Activated CD4-positive, alpha-beta memory T cell treated with anti-CD3 and anti-CD28 coated beads, Interleukin-2, amount 10 ng/mL, durations not matched to agents 7 days and 5 days (primary cell): ENCODE measurements around the gene NLGN2. TPM values are rescaled to one million over a fixed set of nuclear protein-coding genes. Genes with fewer than 3 reads are reported as not detected.

Experiments used
- CTCF ChIA-PET: fragments of 350-600 bp; sonication (Branson Sonifier 250); formaldehyde crosslinking; loops from one replicate; lab custom pipeline; 2021; ENCODE audit warnings: antibody characterized with exemption, inconsistent platforms; lab: Charles Lee
- POLR2A ChIA-PET: fragments of 350-600 bp; sonication (Branson Sonifier 250); formaldehyde crosslinking; loops from one replicate; lab custom pipeline; 2021; ENCODE audit warnings: antibody characterized with exemption; lab: Charles Lee
- DNase-seq: peaks from one replicate; pipeline ENCODE4 v3.0.0-alpha.2; 2020
- H3K27ac Mint-ChIP-seq: one replicate; pipeline ENCODE4 v1.8.0; 2021; ENCODE audit warnings: mild to moderate bottlenecking, mixed read lengths
- H3K27me3 Mint-ChIP-seq: one replicate; pipeline ENCODE4 v1.8.0; 2021; ENCODE audit warnings: mixed read lengths
- H3K36me3 Mint-ChIP-seq: one replicate; pipeline ENCODE4 v1.8.0; 2021; ENCODE audit warnings: low read depth, mixed read lengths
- H3K4me1 Mint-ChIP-seq: one replicate; pipeline ENCODE4 v1.8.0; 2021; ENCODE audit warnings: mixed read lengths
- H3K4me3 Mint-ChIP-seq: one replicate; pipeline ENCODE4 v1.8.0; 2021; ENCODE audit warnings: mild to moderate bottlenecking, mixed read lengths
- H3K9me3 Mint-ChIP-seq: one replicate; pipeline ENCODE4 v1.8.0; 2021; ENCODE audit warnings: mixed read lengths
- total RNA-seq, 2 experiments: library from RNA; stranded (reverse); gene quantifications; one replicate each; pipeline ENCODE4 v1.2.3, GENCODE V29; 2021

NLGN2 gene
- total RNA-seq, 2 experiments from 2014 or later, result 3.2 to 3.7 TPM

DNA sequence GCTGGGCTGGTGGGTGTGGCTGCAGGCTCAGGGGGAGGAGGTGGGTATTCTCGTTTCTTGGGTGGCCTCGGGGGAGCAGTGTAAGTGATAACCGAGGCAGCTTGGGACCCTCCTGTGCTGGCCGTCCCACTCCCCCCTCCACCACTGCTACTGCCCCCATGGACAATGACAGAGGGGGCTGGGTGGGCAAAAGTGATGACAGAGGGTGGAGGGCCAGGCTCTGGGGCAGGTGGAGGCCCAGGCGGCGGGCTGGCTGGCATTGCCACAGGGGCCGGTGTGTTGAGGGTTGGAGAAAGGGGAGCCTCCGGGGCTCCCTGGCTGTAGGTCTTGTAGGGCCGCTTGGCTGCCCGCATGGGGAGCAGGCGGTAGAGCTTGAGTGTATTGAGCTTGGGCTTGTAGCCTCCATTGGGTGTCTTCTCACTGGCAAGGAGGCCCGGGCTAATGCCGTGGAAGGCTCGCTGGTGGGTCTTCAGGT is 55.8 kb downstream of the NLGN2 start:
- Mint-ChIP-seq H3K4me3 (no peak overlapping the region), H3K27me3 (no peaks in the 10 kb centered on the region), H3K27ac (no peak overlapping the region), H3K9me3 (no peaks in the 10 kb centered on the region), H3K36me3 (peaks cover 28% of the 10 kb centered on the region), H3K4me1 (peaks cover 11% of the 10 kb centered on the region)
- ChIA-PET CTCF (no interaction called here), POLR2A (interaction anchor here (1.9 to 2.1 kb wide), 2 partner anchors 16 to 21 kb away, joined by 6 to 12 read pairs; partner anchors contain the start of genes POLR2A and ZBTB4)
- DNase-seq, result no peak

DNA sequence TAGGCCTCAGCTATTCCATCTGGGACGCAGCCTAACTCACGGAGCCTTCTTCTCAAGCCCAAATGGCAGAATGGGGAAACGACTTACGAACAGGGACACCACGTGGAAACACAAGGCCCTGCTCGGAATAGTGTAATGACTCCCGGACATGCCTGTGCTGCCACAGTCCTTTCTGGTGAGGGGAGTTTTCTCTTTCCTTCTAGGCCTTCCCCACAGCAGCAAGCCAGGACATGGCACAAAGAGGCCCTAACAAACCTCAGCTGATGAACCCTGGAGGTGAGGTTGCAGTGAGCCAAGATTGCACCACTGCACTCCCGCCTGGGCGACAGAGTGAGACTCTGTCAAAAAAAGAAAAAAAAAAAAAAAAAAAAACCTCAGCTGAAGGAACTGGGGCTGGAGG is 56.4 kb downstream of the NLGN2 start:
- Mint-ChIP-seq H3K27me3 (no peaks in the 10 kb centered on the region), H3K36me3 (peaks cover 23% of the 10 kb centered on the region), H3K4me1 (peaks cover 9% of the 10 kb centered on the region), H3K4me3 (no peak overlapping the region), H3K9me3 (no peaks in the 10 kb centered on the region), H3K27ac (no peak overlapping the region)
- POLR2A ChIA-PET, result interaction anchor here (1.5 to 2.1 kb wide), 2 partner anchors 8 to 20 kb away, joined by 3 to 12 read pairs; partner anchors contain the start of gene POLR2A
- CTCF ChIA-PET, result no interaction called here
- no peak for DNase-seq

DNA sequence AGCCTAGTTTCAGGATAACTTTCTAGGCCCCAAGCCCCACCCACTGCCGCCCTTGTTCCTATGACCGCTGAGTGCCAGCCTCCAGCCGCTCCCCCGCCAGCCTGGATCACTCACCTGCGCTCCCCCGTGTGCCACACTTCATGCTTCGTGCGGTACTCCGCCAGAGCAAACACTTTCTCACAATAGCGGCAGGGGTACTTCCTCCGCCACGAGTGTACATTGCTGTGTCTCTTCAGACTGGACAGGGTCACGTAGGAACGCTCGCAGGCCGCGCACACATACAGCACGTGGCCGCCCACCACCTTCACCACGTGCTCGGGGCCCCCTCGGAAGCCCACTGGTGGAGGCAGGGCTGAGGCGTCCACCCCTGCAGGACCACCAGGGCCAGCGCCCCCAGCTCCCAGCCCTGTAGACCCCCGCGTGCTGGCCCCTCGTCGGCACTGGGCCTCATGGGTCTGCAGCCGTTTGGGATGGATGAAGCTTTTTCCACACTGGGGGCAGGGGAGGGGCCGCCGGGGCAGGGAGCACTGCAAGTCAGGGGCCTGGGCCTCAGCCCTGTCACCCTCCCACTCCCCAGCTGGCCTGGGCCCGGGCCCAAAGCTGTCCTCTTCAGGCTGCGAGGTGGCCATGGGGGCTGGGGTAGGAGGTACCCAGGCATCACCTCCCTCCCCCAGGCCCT is 58.1 kb downstream of the NLGN2 start:
- Mint-ChIP-seq H3K27ac (no peak overlapping the region), H3K36me3 (peaks cover 16% of the 10 kb centered on the region), H3K4me1 (peaks cover 3% of the 10 kb centered on the region), H3K9me3 (no peaks in the 10 kb centered on the region), H3K27me3 (no peaks in the 10 kb centered on the region), H3K4me3 (no peak overlapping the region)
- DNase-seq, result no peak
- POLR2A ChIA-PET, result interaction anchor here (0.7 to 2.1 kb wide), 4 partner anchors 9 to 18 kb away, joined by 3 to 7 read pairs (median 3); partner anchors contain the start of gene POLR2A
- CTCF ChIA-PET, result interaction anchor here (0.6 to 1.2 kb wide), 2 partner anchors 29 to 168 kb away, joined by 3 read pairs; no protein-coding TSS in a partner anchor

- Mint-ChIP-seq H3K4me1 (peaks cover 3% of the 10 kb centered on the region), H3K4me3 (no peak overlapping the region), H3K9me3 (no peaks in the 10 kb centered on the region), H3K36me3 (peaks cover 13% of the 10 kb centered on the region), H3K27me3 (no peaks in the 10 kb centered on the region), H3K27ac (no peak overlapping the region)
- no peak for DNase-seq
- POLR2A ChIA-PET, result interaction anchor here (0.7 to 2.1 kb wide), 5 partner anchors 9 to 22 kb away, joined by 3 to 7 read pairs (median 3); partner anchors contain the start of gene POLR2A
- CTCF ChIA-PET, result interaction anchor here (0.6 to 1.2 kb wide), 2 partner anchors 30 to 168 kb away, joined by 3 read pairs; no protein-coding TSS in a partner anchor
Measured at GRCh38 chr17:7466318-7466638, 58.6 kb downstream of the NLGN2 start.

DNA sequence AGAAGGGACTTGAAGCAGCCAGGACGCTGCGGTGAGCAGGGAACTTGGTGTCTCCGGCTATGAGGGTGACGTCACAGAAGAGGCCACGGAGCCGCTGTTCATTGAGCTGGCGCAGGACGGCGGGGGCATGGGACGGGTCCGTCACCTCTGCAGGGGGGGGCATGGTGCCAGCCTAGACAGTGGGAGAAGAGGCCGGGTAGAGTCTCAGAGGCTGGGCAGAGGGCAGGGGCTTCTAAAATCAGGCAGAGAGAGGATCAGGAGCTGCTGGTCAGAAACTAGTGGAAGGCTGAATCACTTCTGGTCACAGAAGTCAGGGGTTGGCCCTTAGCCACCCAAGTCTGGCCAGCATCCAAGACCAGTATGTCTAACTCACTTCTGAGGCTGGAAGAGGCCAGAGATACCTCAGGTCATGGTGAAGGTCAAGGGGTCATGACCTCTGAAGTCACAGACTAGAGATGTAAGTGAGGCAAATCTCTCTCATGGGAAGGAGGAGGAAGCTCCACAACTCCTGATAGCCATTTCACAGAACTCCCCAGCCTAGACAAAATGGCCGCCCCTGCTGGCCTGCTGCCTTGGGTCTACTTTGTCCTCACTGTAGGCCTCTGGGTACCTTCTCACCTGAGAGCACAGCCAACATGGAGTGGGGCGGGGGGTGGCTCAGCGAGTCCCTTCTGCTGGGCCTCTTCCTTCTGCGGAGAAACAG is 59.1 kb downstream of the NLGN2 start:
- no peaks in the 10 kb centered on the region for H3K9me3 Mint-ChIP-seq
- H3K27me3 Mint-ChIP-seq, result no peaks in the 10 kb centered on the region
- CTCF ChIA-PET, result interaction anchor here (1.2 kb wide), 1 partner anchor 30 kb away, joined by 3 read pairs; no protein-coding TSS in a partner anchor

DNA sequence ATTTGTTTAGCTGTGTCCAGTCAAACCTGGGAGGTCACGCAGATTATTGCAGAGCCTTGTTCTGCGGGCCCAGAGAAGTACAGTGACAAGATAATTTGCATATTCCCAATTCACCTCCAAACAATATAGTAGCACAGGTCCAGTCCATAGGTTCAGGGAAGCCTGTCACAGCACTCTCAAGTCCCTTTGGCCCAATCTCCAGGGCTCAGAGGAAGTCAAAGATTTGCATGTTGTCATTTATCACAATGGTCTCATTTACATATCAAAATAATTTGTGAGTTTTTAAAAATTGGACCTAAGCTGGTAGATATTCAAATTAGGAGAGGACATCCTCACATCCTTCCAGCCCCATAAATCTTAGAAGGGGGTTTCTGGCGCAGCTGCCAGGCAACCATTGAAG is 59.9 kb downstream of the NLGN2 start:
- no peaks in the 10 kb centered on the region for H3K9me3 Mint-ChIP-seq
- no peak for DNase-seq
- H3K4me3 Mint-ChIP-seq, result no peak overlapping the region
- H3K36me3 Mint-ChIP-seq, result peaks cover 11% of the 10 kb centered on the region
- ChIA-PET CTCF (interaction anchor here (1.8 kb wide), 1 partner anchor 31 kb away, joined by 4 read pairs; no protein-coding TSS in a partner anchor), POLR2A (no interaction called here)
- H3K27ac Mint-ChIP-seq, result no peak overlapping the region
- H3K4me1 Mint-ChIP-seq, result peaks cover 11% of the 10 kb centered on the region
- H3K27me3 Mint-ChIP-seq, result no peaks in the 10 kb centered on the region

More for the DNA sequence above, 59.1 kb downstream of the NLGN2 start:
- Mint-ChIP-seq H3K4me1 (peaks cover 8% of the 10 kb centered on the region), H3K4me3 (no peak overlapping the region), H3K27ac (no peak overlapping the region), H3K36me3 (peaks cover 11% of the 10 kb centered on the region)
- POLR2A ChIA-PET, result interaction anchor here (0.7 to 2.1 kb wide), 4 partner anchors 11 to 23 kb away, joined by 3 to 7 read pairs (median 3); partner anchors contain the start of gene POLR2A
- no peak for DNase-seq

GRCh38 chr17:7468290-7468689 is 60.6 kb downstream of the NLGN2 start:
- Mint-ChIP-seq H3K27me3 (no peaks in the 10 kb centered on the region), H3K36me3 (peaks cover 9% of the 10 kb centered on the region), H3K4me3 (no peak overlapping the region), H3K4me1 (peaks cover 11% of the 10 kb centered on the region), H3K9me3 (no peaks in the 10 kb centered on the region), H3K27ac (no peak overlapping the region)
- ChIA-PET CTCF (interaction anchor here (1.8 kb wide), 1 partner anchor 31 kb away, joined by 4 read pairs; no protein-coding TSS in a partner anchor), POLR2A (interaction anchor here (0.6 to 0.7 kb wide), 2 partner anchors 16 to 252 kb away, joined by 3 read pairs; partner anchors contain the start of gene POLR2A)
- DNase-seq, result no peak

DNA sequence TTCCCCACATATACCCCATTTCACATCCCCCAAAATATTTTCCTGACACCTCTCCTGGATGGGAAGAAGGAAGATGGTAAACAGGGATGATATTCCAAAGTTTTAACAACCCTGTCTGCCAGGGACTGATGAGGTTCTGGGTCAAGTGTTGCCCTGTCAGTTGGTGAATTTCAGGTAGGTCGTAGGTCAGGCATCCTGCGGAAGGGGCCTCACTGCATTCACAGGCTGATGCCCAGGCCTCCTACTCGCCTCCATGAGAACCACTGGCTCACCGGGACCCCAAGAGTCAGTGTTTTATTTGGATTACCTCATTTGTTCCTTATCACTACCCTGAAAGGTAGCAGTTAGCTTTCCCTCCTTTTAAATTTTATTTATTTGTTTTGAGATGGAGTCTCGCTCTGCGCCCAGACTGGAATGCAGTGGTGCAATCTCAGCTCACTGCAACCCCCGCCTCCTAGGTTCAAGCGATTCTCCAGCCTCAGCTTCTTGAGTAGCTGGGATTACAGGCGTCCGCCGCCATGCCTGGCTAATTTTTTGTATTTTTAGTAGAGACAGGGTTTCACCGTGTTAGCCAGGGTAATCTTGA is 61.3 kb downstream of the NLGN2 start:
- DNase-seq, result no peak
- CTCF ChIA-PET, result interaction anchor here (1.8 kb wide), 1 partner anchor 32 kb away, joined by 4 read pairs; no protein-coding TSS in a partner anchor
- H3K36me3 Mint-ChIP-seq, result peaks cover 3% of the 10 kb centered on the region
- POLR2A ChIA-PET, result interaction anchor here (0.7 to 2.8 kb wide), 2 partner anchors 10 to 15 kb away, joined by 3 to 13 read pairs; partner anchors contain the start of genes POLR2A and ZBTB4
- H3K4me1 Mint-ChIP-seq, result peaks cover 11% of the 10 kb centered on the region
- no peak overlapping the region for H3K27ac Mint-ChIP-seq
- no peaks in the 10 kb centered on the region for H3K9me3 Mint-ChIP-seq
- no peaks in the 10 kb centered on the region for H3K27me3 Mint-ChIP-seq
- H3K4me3 Mint-ChIP-seq, result no peak overlapping the region

Other genes starting within 250 kb of the NLGN2 start
- under 1 TPM; 0.60 to 0.73 TPM for gene ASGR1, start 228.5 kb upstream of the NLGN2 start, total RNA-seq
- gene DLG4, start 188.0 kb upstream of the NLGN2 start, total RNA-seq, result 1 to 10 TPM; 5.2 to 5.3 TPM
- 100 to 1,000 TPM; 364 to 370 TPM for gene ACADVL, start 187.9 kb upstream of the NLGN2 start, total RNA-seq
- gene DVL2, start 173.3 kb upstream of the NLGN2 start, total RNA-seq, result 10 to 100 TPM; 47.2 to 49.1 TPM
- gene PHF23, start 168.4 kb upstream of the NLGN2 start, total RNA-seq, result 10 to 100 TPM; 45.9 to 53.1 TPM
- gene GABARAP, start 165.4 kb upstream of the NLGN2 start, total RNA-seq, result 100 to 1,000 TPM; 303 to 313 TPM
- 100 to 1,000 TPM; 170 to 175 TPM for gene CTDNEP1, start 156.1 kb upstream of the NLGN2 start, total RNA-seq
- 10 to 100 TPM; 40.4 to 42.1 TPM for gene ELP5, start 155.6 kb upstream of the NLGN2 start, total RNA-seq
- gene CLDN7, start 145.4 kb upstream of the NLGN2 start, total RNA-seq, result under 1 TPM; 0.15 to 0.80 TPM
- gene SLC2A4, start 126.1 kb upstream of the NLGN2 start, total RNA-seq, result not detected
- gene YBX2, start 113.2 kb upstream of the NLGN2 start, total RNA-seq, result 1 to 10 TPM; 1.5 to 1.6 TPM
- gene EIF5A, start 100.2 kb upstream of the NLGN2 start, total RNA-seq, result 100 to 1,000 TPM; 419 to 420 TPM
- gene GPS2, start 92.5 kb upstream of the NLGN2 start, total RNA-seq, result 10 to 100 TPM; 69.8 to 74.7 TPM
- gene NEURL4, start 78.5 kb upstream of the NLGN2 start, total RNA-seq, result 10 to 100 TPM; 28.4 to 31.2 TPM
- gene ACAP1, start 71.3 kb upstream of the NLGN2 start, total RNA-seq, result 100 to 1,000 TPM; 682 to 709 TPM
- 1 to 10 TPM; 5.8 to 5.9 TPM for gene KCTD11, start 55.7 kb upstream of the NLGN2 start, total RNA-seq
- not detected for gene TMEM95, start 52.7 kb upstream of the NLGN2 start, total RNA-seq
- under 1 TPM; 0.25 to 0.86 TPM for gene TNK1, start 26.8 kb upstream of the NLGN2 start, total RNA-seq
- 100 to 1,000 TPM; 149 to 156 TPM for gene PLSCR3, start 13.3 kb upstream of the NLGN2 start, total RNA-seq
- 10 to 100 TPM; 73.2 to 77.0 TPM for gene TMEM256, start 3.7 kb upstream of the NLGN2 start, total RNA-seq
- gene SPEM1, start 12.5 kb downstream of the NLGN2 start, total RNA-seq, result not detected
- not detected for gene SPEM2, start 17.8 kb downstream of the NLGN2 start, total RNA-seq
- gene SPEM3, start 21.0 kb downstream of the NLGN2 start, total RNA-seq, result not detected
- gene TMEM102, start 27.6 kb downstream of the NLGN2 start, total RNA-seq, result 10 to 100 TPM; 18.0 TPM
- 10 to 100 TPM in 1 of 2 experiments, 1 to 10 TPM in 1; 8.9 to 10.8 TPM for gene FGF11, start 31.7 kb downstream of the NLGN2 start, total RNA-seq
- 10 to 100 TPM; 13.0 to 14.6 TPM for gene CHRNB1, start 37.2 kb downstream of the NLGN2 start, total RNA-seq
- gene ZBTB4, start 71.8 kb downstream of the NLGN2 start, total RNA-seq, result 10 to 100 TPM; 27.4 to 27.9 TPM
- gene SLC35G6, start 73.6 kb downstream of the NLGN2 start, total RNA-seq, result not detected
- gene POLR2A, start 76.5 kb downstream of the NLGN2 start, total RNA-seq, result 100 to 1,000 TPM; 169 to 172 TPM
- 10 to 100 TPM; 79.8 to 86.7 TPM for gene TNFSF12, start 141.2 kb downstream of the NLGN2 start, total RNA-seq
- 1 to 10 TPM; 1.8 to 2.0 TPM for gene TNFSF13, start 150.9 kb downstream of the NLGN2 start, total RNA-seq
- 10 to 100 TPM; 37.6 to 39.9 TPM for gene SENP3, start 154.1 kb downstream of the NLGN2 start, total RNA-seq
- gene CD68, start 171.8 kb downstream of the NLGN2 start, total RNA-seq, result 10 to 100 TPM; 34.5 to 36.0 TPM
- 10 to 100 TPM; 54.1 to 58.6 TPM for gene MPDU1, start 176.0 kb downstream of the NLGN2 start, total RNA-seq
- under 1 TPM; 0.30 to 0.40 TPM for gene SOX15, start 182.2 kb downstream of the NLGN2 start, total RNA-seq
- 10 to 100 TPM; 30.4 to 31.2 TPM for gene FXR2, start 207.1 kb downstream of the NLGN2 start, total RNA-seq
- 10 to 100 TPM; 36.2 to 37.9 TPM for gene SAT2, start 220.0 kb downstream of the NLGN2 start, total RNA-seq
- gene SHBG, start 222.3 kb downstream of the NLGN2 start, total RNA-seq, result not detected
- under 1 TPM; 0.25 to 0.50 TPM for gene ATP1B2, start 243.1 kb downstream of the NLGN2 start, total RNA-seq